GM19328 (cell line): ENCODE data around the gene DUSP15.
"Not testable (repeated sequence)": the region's sequence is repeated elsewhere in the genome, so short reads cannot be mapped to it uniquely, and the experiment has no call there.

ENCODE experiments used
- ATAC-seq: cut with Tn5 transposase; IDR thresholded peaks from one replicate; pipeline ENCODE4 v1.9.1; 2021; ENCODE audit warnings: mild to moderate bottlenecking, moderate library complexity; ENCODE audit not compliant: unreplicated experiment

Gene DUSP15, protein sequence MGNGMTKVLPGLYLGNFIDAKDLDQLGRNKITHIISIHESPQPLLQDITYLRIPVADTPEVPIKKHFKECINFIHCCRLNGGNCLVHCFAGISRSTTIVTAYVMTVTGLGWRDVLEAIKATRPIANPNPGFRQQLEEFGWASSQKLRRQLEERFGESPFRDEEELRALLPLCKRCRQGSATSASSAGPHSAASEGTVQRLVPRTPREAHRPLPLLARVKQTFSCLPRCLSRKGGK

DNA sequence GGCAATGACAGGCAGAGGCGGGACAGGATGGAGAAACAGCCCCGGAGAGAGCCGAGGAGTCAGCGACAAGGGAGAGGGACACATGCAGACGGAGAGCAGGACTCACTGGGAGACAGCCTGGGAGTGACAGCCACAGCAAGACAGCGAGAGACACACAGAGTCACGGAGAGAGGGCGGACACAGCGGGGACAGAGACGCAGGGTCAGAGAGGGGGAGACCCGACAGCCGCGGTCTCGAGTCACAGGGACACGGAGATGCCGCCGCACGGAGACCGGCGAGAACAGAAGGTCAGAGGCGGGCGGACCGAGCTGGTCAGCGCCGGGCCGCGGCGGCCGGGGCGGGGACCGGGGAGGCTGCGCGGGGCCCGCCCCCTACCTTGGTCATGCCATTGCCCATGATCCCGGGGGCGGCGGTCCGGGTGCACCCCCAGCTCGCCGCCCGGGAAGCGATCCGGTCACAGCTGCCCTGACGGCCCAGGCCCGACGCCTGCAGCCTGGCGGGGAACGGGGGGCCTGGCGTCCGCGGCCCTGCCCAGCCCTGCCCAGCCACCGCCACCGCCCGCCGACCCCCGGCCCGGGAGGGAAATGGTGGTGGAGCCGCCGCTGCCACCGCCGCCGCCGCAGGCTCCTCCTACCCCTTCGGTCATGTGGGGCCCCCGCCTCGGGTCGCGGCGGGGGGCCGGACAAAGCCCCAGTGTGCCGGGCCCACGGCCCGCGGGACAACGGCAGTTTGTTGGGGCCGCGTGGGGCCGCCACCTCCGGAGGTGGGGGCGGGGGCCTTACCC is at the start of gene DUSP15, which contains the start of gene TTLL9:
TSS of gene DUSP15 (minus strand) at position 586 of the 784 bp plus-strand sequence. CDS start at position 396, 190 bp downstream.
TSS of gene TTLL9 (plus strand) at position 693 of the 784 bp plus-strand sequence. CDS start 493 bp downstream, outside the sequence.
- no peak for ATAC-seq

DNA sequence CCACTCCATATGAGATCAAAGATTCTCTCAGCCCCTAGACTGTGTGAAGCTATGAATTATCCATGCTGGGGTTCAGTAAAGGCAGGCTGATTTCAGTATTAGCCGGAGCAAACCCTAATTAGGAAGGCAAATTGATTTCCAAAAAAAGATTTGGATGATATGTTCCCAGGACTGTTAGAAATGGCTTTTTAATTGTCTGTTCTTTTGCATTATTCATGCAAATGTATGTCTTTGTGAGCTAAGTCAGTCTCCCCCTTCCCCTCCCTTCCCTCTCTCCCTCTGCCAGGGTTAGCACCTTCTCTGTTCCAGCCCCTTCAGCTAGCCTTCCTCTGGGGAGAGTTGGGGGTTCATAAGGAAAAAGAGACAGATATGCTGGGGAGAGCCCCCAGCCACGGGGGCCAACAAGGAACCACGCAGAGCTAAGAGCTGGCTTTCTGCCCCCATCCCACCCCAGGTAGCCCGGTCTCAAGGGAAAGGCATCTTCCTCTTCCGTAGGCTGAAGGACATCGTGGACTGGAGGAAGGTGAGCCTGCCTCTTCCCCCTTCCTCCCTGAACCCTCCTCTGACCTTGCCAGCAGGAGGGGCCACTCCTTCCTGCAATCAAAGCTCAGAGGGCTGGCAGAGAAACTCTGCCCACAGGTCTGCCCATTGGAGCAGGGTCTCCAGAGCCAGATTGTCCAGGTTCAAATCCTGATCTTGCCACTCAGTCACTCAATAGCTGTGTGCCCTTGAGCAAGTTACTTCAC is 49.3 kb upstream of the DUSP15 start:
- ATAC-seq, result no peak

DNA sequence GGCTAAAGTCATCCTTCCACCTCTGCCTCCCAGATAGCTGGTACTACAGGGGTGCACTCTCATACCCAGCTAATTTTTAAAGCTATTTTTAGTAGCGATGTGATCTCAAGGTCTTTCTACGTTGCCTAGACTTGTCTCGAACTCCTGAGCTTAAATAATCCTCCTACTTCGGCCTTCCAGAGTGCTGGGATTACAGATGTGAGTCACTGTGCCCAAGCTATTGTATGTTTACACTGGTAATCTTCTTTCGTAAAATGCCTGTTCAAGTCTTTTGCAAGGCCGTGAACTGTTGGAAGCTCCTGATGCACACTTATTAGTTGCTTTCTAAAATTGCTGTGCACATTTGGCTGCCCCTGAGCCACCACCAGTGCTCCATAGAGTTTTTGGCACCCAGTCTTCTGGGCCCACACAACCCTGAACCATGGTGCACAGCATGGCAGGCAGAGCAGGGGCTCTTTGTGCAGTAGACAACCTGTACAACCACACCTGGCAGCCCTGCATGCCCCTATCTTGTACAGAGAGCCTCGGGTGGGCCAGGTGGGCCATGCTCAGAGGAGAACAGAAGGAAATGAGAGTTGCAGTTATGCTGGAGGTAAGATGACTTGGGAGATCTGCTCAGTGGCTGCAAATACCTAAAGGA is 48.3 kb upstream of the DUSP15 start:
- no peak for ATAC-seq

DNA sequence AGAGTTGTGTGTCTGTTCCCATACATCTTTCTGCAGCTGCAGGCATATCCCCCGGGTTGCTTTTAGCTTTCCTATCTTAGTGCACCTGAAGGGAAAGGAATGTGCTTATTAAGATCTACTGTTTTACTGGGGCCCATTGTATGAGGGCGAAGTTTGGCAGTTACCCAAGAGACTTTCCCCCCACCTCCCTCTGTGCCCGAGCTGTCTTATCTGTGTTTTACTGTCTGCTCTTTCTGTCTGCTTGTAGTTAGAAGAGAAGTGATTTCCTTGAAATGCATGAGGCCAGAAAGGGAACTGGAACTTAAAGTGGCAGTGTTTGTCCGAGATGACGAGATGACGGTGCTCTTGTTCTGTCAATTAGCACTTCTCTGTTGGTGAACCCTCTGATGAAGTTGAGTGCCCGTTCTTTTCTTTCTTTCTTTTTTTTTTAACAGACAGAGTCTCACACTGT is 47.7 kb upstream of the DUSP15 start:
- ATAC-seq, result not testable (repeated sequence)

DNA sequence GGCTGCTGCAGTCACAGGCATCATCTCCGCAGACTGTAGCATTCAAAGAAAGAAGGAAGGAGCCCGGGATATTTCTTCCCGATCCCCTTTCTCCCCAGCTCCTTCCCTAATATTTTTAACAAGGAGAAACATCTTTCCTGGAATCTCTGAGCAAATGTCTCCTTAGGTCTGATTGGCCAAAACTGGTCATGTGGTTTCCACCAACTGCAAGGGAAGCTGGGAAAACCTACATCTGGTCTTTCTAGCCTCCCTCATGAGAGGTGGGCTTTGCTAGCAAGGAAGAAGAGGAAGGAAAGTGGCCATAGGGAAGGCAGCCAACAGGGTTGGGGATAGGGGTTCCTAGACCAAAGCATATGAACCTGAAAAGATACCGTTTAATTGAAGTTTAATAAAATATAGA is 46.4 kb upstream of the DUSP15 start:
- no peak for ATAC-seq

DNA sequence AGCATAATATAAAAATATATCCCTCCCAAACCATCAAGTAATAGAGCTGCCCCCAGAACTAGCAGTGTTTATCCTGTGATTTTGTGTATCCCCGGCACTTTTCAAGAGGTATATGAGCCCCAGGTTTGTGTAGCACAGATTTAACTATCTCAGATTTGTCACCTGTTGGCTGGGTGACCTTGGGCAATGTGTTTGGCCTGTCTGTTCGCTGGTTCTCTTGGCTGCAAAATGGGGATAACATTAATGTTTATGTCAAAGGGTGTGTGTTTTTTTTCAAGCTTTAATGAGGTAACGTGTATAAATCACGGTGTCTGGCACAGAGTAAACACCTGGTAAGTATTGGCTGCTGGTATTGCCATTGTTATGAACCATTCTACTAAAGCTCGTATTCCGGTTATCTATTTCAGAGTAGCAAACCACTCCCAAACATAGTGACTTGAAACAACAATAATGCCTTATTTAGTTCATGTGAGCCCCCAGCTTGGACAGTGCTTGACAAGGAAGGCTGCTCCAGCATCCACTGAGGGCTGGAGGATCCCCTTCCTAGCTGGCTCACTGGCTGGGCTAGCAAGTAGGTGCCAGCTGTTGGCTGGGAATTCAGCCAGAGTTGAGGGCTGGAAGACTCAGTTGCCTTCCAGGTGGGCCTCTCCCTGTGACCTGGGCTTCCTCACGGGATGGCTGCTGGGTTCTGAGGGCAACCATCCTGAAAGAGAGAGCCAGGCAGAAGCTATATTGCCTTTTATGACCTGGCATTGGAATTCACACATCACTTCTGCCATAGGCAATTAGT is 45.4 kb upstream of the DUSP15 start:
- no peak for ATAC-seq

DNA sequence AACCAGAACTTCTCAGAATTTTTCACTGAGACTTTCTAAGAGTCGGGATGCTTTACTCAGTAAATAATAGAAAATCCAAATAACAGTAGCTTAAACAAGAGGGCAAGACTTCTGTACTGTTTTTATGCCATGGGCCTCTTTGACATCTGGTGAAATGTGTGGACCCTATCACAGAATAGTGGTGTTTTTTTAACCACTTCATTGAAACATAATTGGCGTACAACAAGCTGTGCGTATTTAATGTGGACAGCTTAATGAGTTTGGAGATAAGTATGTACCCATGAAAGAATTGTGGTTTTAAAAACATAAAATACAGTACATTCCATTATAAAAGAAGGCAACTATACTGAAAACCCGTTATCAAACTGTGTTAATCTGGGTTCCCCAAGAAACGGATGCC is 43.8 kb upstream of the DUSP15 start:
- ATAC-seq, result no peak

DNA sequence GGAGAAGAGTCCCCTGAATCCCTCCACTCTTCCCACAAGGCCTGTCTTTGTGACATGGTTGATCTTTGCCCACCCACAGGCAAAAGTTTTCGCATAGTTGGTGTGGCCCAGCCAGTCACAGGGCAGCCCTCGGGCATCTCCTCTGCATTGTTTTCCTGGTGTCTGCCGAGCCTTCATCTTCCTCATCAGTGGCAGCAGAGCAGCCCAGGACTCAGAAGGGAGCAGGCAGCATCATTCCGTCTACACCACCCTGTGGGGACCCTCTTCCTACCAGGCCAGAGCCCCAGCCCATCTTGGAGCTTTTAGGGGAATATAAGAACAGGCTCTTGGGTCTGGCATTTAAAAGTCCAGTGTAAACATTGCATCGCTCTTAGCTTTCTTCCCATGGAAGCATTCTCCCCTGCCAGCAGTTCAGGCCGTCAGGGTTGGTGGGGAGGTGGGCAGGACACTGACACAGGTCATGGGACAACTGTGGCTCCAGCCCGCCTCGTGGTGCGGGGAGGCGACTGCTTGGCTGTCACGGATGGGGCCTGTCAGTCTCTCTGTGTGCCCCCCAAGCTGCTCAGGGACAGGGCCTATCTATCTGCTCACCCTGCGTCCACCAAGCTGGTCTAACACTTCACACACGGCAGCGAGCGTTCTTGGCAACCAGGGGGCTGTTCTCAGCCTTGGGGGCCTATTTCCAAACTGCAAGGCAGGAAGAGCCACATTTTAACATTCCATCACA is 43.3 kb upstream of the DUSP15 start:
- no peak for ATAC-seq

DNA sequence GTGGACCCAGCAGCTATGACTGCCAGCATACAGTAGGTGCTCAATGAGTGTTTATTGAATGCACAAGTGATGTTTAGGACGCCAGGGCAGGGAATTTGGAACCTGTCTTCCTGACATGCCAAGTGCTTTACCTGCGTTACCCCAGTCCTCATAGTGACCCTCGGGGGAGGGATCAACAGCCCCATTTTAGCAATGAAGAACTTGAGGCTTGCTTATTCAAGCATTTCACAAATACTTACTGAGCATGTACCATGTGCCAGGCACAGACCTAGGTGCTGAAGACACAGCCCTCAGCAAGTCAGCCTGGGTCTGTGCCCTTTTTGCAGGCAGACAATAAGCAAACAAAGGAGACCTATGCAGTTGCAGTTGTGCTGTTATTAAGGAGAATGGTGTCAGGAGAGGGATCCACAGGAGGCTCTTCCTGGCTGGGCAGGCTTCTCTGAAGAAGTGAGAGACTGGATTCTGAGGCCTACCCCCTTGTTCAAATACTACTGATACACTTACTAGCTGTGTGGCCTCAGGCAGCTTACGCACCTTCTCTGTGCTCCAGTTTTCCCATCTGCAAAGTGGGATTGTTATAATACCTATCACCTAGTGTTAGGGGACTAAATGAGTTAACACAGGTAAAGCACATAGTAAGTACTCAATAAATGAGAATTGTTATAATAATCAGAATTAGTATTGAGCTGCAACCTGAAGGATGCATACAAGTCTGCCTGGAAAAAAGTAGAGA is 39.9 kb upstream of the DUSP15 start:
- no peak for ATAC-seq

DNA sequence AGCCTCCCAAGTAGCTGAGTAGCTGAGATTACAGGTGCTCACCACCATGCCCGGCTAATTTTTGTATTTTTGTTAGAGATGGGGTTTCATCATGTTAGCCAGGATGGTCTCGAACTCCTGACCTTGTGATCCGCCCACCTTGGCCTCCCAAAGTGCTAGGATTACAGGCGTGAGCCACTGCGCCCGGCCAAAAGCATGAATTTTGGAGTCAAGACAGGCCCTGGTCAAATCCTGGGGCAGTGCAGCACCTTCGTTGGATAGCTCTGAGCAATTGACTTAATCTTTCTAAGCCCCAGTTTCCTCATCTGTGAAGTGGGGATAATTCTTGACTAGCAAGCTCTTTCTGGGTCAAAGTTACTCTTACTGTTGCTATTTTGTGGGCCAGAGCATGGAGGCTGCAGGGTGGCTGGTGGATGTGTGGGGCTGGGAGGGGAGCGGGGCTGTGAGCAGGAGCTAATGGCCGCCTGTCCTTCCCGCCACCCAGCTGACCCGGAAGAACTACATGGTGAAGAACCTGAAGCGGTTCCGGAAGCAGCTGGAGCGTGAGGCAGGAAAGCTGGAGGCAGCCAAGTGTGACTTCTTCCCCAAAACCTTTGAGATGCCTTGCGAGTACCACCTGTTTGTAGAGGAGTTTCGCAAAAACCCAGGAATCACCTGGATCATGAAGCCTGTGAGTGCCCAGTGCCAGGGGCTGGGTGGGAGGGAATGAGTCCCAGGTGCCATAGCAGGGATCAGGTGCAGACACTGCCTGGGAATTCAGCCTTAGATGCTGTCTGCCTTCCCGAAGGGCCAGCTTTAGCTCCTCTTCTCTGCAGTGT is 39.1 kb upstream of the DUSP15 start:
- ATAC-seq, result no peak

DNA sequence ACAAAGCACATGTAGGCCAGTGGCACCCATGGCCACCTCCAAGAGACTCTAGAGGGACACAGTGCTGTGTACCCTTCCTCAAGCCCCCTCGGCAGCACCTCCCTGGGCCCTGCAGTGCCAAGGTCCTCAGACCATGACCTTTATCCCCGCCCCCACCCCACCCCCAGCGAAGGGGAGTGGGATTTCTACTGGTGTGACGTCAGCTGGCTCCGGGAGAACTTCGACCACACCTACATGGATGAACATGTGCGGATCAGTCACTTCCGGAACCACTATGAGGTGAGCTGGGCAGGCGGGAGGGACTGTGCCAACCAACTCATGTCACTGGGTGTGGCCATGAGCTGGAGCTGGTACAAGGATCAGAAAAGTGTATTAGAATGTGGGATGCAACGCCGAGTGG is 38.1 kb upstream of the DUSP15 start:
- ATAC-seq, result no peak

DNA sequence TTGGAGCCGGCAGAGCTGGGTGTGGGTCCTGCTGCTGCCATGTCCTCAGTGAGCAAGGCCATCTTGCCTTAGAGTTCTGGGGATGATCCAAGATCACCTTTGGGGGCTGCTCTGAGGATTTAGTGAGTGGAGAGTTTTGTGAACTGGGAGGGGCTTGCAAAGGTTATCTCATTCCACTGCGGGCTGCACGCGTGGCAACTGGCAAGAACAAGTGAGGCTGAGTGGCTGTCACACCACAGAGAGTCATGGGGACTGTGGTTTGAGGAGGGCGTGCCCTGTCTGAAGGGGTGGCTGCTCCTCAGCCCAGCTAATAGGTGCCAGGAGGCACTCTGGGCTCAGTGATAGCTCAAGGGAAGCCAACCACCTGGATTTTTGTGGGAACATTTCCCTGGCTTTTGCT is 37.7 kb upstream of the DUSP15 start:
- no peak for ATAC-seq

DNA sequence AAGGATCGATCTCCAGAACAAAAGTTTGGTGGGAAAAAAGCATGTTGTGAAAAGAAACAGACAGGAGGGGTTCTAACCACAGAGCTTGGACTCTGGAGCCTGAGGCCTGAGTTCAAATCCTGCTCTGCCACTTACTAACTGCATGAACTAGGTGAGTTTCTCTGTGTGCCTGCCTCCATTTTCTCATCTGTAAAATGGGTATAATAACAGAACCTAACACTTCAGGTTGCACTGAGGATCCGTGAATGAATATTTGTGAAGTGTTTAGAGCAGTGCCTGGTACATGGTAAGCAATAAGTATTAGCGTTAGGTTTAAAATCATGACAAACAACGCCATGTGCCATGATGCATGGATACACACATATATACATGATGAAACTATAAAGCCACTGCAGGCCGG is 36.7 kb upstream of the DUSP15 start:
- ATAC-seq, result no peak

DNA sequence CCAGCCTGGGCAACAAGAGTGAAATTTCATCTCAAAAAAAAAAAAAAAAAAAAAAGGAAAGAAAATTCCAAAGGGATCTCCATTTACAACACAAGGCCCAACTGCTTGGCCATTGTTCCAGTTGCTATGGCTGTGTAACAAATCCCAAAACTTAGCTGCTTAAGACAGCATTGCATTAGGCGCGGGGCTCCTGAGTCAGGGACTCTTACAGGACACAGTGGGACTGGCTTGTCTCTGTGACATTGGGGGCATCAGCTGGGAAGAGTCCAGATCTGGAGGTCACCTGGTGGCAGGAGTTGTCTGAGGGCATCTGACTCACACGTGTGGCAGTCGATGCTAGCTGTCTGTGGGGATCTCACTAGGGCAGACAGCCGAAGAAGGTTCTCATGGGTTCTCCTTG is 35.7 kb upstream of the DUSP15 start:
- no peak for ATAC-seq

DNA sequence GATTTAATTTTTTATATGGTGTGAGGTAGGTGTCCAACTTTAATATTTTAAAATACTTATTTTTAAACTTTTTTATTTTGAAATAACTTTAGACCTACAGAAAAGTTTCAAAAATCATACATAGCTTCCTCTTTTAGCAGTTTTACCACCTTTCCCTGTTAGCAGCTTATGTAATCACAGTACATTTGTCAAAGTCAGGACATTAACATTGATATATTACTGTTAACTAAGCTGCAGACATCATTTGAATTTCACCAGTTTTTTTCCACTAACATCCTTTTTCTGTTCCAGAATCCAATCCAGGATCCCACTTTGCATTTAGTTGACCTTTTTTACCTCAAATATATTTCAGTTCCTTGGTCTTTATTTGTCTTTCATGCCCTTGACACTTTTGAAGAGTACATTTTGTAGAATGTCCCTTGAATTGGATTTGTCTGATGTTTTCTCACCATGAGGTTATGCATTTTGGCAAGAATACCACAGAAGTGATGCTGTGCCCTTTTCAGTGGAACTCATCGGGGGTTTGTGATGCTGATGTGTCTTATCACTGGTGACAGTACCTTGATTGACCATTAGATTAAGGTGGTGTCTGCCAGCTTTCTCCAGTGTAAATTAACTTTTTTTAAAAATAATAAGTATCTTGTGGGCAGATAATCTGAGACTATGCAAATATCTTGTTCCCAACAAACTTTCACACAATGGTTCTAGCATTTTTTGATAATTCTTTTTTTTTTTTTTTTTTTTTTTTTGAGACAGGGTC is 33.5 kb upstream of the DUSP15 start:
- ATAC-seq, result no peak

DNA sequence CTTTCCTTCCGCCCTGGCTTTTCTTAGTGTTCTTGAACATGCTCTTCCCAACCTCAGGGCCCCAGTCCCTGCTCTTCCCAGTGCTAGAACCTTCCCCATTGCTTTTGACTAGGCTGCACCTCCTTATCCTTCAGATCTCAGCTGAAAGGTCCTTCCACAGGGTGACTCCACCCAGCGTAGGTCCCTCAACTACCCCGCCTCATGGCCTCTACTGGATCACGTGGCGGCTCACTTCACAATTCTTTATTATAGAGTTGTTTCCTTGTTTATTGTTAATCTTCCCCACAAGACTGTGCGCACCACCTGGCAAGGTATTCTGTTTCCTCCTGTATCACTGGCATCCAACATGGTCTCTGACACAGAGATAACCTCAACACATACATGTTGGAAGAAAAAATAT is 31.3 kb upstream of the DUSP15 start:
- ATAC-seq, result no peak

DNA sequence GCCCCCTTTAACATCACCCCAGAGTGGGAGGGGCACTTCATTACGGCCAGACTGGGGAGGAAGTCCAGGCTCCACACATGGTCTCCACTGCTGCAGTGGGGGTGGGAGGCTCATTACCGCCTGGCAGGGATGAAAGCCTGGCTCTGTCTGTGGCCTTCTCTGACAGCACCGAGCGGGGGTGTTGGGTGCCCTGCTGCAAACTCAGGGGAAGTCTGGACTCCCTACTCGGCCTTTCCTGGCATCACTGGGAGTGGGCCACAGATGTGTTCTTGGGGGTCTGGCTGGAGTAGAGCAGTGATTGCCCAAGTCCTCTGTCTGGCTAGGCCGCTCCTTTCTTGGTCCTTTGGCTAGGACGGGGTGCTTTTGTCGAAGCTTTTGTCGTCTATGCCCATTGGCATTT is 27.2 kb upstream of the DUSP15 start:
- ATAC-seq, result no peak
